Activated CD4-positive, alpha-beta T cell treated with anti-CD3 and anti-CD28 coated beads, Interleukin-2, Interleukin-4, amounts not matched to agents 100 ng/mL and 50 ng/mL, durations not matched to agents 16 hours and 8 hours (primary cell): ENCODE measurements around the gene ZNF683.
"Not testable (repeated sequence)": the region's sequence is repeated elsewhere in the genome, so short reads cannot be mapped to it uniquely, and the experiment has no call there.

Experiments
- DNase-seq: peaks from one replicate; pipeline ENCODE4 v3.0.0-alpha.2; 2020; ENCODE audit warnings: low spot score

Gene ZNF683

GRCh38 chr1:26336477-26337205 lies 35.9 kb downstream of the ZNF683 start:
- peak; percentile 66 for DNase-seq

- no peak for DNase-seq
Measured at GRCh38 chr1:26335774-26336476, 36.6 kb downstream of the ZNF683 start.

GRCh38 chr1:26333312-26333711 lies 39.2 kb downstream of the ZNF683 start:
- DNase-seq, result not testable (repeated sequence)

GRCh38 chr1:26330276-26330675 lies 42.3 kb downstream of the ZNF683 start:
- DNase-seq, result no peak

- not testable (repeated sequence) for DNase-seq
Measured at GRCh38 chr1:26329380-26329779, 43.2 kb downstream of the ZNF683 start.

- DNase-seq, result no peak
Measured at GRCh38 chr1:26328597-26328996, 44.0 kb downstream of the ZNF683 start.

GRCh38 chr1:26327956-26328362 lies 44.6 kb downstream of the ZNF683 start:
- no peak for DNase-seq

- DNase-seq, result no peak
Measured at GRCh38 chr1:26324550-26324949, 48.0 kb downstream of the ZNF683 start.

- DNase-seq, result no peak
Measured at GRCh38 chr1:26323382-26323781, 49.2 kb downstream of the ZNF683 start.

GRCh38 chr1:26322042-26322331 lies 50.6 kb downstream of the ZNF683 start:
- no peak for DNase-seq

GRCh38 chr1:26321315-26322041 lies 51.1 kb downstream of the ZNF683 start:
- peak; percentile 95 for DNase-seq

GRCh38 chr1:26320896-26321295 lies 51.7 kb downstream of the ZNF683 start:
- no peak for DNase-seq

GRCh38 chr1:26318338-26319064 lies 54.0 kb downstream of the ZNF683 start:
- DNase-seq, result peak; percentile 50

- DNase-seq, result peak; percentile 82
Measured at GRCh38 chr1:26317612-26318337, 54.8 kb downstream of the ZNF683 start, which contains the start of gene CD52. Gene CD52, plus strand, starts transcription at chr1:26317958. Its CDS starts 60 bp downstream, at chr1:26318018.

- DNase-seq, result no peak
Measured at GRCh38 chr1:26317146-26317545, 55.4 kb downstream of the ZNF683 start.

GRCh38 chr1:26315874-26316850 lies 56.4 kb downstream of the ZNF683 start:
- DNase-seq, result no peak

- DNase-seq, result no peak
Measured at GRCh38 chr1:26314501-26314900, 58.0 kb downstream of the ZNF683 start.
